ENCODE results near the gene HEBP1. TPM values are rescaled to one million over a fixed set of nuclear protein-coding genes. Genes with fewer than 3 reads are reported as not detected.

The HEBP1 gene, protein sequence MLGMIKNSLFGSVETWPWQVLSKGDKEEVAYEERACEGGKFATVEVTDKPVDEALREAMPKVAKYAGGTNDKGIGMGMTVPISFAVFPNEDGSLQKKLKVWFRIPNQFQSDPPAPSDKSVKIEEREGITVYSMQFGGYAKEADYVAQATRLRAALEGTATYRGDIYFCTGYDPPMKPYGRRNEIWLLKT
- total RNA-seq, result 15.6 and 16.6 TPM in 2 replicates

GRCh38 chr12:12999959-13000615, at the start of gene HEBP1:
Gene HEBP1 (minus strand): TSS chr12:13000265. CDS start chr12:13000114, 151 bp downstream.

GRCh38 chr12:13044002-13044905, 44.2 kb upstream of the HEBP1 start, which contains the start of gene FAM234B:
Gene FAM234B (plus strand): TSS chr12:13044381. CDS start chr12:13044404, 23 bp downstream.

GRCh38 chr12:12952036-12952435, 48.0 kb downstream of the HEBP1 start, which contains the start of gene GPRC5D:
Gene GPRC5D (minus strand): TSS chr12:12952170. CDS start chr12:12950384, 1,786 bp downstream.

Other genes with a start within 250 kb of the HEBP1 start
- gene APOLD1, start 214.6 kb downstream of the HEBP1 start, total RNA-seq, result 3.0 and 4.5 TPM in 2 replicates
- 76.0 and 81.6 TPM in 2 replicates for gene DDX47, start 186.9 kb downstream of the HEBP1 start, total RNA-seq
- 6.2 and 13.3 TPM in 2 replicates for gene GPRC5A, start 108.7 kb downstream of the HEBP1 start, total RNA-seq
- gene GPRC5D, start 48.1 kb downstream of the HEBP1 start, total RNA-seq, result not detected in 2 replicates
- 10.1 and 10.9 TPM in 2 replicates for gene FAM234B, start 44.1 kb upstream of the HEBP1 start, total RNA-seq
- not detected in 2 replicates for gene GSG1, start 103.4 kb upstream of the HEBP1 start, total RNA-seq
- 3.9 and 39.9 TPM in 2 replicates for gene EMP1, start 196.5 kb upstream of the HEBP1 start, total RNA-seq